HG02623 (cell line): Measurements from ENCODE around the gene RFPL3.
"Not testable (repeated sequence)": the region's sequence is repeated elsewhere in the genome, so short reads cannot be mapped to it uniquely, and the experiment has no call there.

Source experiments
- ATAC-seq: cut with Tn5 transposase; IDR thresholded peaks from one replicate; pipeline ENCODE4 v1.9.1; 2021; ENCODE audit warnings: moderate library complexity; ENCODE audit not compliant: unreplicated experiment

Gene RFPL3

DNA sequence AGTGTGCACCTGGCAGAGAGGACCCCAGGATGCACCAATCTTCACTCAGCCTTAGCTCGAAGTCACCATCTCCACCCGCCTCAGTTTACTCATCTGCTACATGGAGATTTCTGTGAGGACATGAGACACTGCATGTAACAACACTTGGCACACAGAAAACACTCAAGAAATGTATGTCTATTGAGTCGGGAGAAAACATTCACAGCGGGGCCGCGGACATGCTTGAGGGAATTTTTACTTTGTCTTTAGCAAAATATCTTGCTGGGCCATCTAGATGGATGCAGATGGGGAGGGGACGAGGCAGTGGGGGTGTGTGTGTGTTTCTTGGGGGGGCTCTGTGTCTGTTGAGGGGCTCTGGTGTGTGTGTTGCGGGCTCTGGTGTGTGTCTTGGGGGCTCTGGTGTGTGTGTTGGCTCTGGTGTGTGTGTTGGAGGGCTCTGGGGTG, 28.4 kb upstream of the RFPL3 start:
- ATAC-seq = no peak

DNA sequence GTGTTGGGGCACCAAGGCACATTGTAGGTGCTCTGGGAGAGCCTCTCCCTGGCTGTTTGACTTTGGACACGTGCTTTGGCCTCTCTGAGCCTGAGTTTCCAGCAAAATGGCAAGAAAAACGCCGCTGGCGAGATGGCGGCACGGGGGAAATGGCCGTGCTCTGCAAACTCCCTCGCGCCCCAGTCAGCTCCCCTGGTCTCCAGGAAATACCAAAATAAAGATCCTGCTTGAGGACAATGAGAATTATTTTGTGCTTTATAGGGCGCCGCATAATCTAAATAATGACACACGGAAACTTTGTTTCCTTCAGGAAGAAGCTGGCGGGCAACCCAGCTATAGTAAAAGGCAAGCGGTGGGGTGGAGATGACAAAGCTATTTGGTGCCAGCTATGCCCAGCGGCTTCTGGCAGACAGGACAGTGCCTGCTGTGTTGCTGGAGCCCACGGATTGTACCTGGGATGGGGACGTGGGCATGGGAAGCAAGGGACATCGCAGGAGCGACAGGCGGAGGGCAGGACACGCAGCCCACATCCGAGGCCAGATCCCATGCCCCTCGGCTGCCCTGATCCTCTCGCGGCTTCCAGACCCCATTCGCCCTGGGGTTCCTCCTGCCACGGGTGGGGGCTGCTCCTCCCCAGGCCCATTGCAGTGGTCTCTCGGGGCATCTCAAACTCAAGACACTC, 26.3 kb upstream of the RFPL3 start:
- ATAC-seq = no peak

DNA sequence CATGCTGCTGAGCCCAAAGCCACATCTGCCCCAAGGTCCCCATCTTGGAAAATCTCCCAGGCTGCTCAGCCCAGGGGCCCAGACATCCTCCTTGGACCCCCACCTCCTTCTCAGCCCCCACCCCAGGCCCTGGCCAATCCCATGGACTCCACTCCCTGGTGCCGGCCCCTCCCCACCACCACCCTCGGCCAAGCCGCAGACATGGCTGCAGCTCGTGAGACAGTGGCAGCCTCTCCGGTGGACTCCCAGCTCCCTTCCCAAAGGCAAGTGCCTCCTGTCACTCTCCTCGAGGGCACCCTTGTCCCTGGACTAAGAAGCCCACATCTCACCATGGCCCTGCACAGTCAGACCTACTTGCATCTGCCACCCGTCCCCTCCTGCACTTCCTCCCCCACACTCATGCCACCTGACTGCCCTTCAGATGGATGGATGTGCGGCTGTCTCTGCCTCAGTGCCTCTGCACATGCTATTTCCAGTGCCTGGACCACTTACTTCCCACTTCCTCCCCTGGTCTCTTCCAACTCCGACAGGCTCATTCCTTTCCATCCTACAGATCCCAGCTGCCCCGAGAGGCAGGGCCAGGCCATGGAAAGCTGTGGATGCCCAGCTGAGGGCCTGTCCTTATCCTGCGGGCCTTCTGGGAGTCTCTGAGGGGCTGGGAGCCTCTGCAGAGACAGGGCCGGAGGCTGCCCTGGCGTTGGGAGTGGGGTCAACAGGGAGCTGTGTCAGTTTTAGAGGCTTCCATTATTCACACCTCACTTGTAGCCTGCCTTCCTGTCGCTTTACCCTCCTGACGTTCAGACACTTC, 25.5 kb upstream of the RFPL3 start:
- no peak for ATAC-seq

DNA sequence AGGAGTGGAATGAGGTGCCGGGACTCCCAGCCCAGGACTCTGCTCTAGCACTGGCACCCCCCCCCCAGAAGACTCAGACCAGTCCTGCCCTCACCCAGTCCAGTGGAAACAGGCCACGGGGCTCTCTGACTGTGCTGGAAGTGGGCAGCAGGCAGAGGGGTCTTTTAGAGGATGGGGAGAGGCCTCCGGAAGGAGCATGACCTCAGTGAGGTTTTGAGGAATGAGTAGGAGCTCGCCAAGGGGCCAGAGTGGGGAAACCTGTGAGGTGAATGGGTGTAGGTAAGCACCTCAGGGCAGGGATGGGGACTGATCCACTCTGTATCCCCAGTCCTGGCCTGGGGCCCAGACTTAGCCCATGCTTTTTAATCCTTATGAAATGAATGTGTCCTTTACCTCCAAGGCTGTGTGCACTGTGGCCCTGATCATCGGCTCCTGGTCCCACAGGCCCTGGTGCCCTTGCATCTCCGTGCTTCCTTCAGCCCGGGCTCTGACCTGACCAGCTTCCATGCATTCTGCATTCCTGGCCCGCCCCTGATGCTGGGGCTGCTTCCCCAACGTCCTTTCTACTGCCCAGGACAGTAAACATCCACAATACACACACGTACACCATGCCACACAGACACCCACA, 24.4 kb upstream of the RFPL3 start:
- no peak for ATAC-seq

DNA sequence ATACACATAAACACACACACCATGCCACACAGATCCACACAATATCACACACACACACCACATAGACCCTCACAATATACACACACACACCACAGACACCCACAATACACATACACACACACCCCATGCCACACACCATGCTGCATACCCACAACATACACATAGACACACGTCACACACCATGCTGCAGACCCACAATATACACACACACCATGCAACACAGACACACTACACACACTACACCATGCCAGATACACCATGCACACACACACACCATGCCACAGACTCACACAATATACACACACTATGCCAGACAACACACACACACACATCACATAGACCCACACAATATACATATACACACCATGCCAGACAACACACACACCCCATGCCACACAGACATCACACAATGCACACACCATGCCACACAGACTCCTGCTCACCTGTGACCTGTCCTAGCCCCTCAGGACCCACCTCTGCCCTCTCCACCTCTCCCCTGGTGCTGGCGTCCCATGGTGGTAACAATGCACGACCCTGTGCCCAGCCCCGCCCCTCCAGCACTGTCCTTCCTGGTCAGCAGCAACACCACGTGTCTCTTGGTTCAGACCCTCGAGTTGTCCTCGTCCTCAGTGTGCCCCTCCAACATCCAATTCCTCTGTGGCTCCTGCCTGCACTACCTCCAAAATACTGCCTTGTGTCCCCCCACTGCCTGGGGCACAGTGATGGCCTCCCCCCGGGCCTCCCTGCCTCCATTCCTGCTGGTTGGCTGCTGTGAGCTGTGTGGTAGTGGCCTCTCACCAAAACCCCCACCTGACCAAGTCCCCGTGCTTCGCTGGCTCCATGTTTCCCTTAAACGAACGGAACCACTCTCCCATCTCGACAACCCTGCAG, 23.7 kb upstream of the RFPL3 start:
- no peak for ATAC-seq

DNA sequence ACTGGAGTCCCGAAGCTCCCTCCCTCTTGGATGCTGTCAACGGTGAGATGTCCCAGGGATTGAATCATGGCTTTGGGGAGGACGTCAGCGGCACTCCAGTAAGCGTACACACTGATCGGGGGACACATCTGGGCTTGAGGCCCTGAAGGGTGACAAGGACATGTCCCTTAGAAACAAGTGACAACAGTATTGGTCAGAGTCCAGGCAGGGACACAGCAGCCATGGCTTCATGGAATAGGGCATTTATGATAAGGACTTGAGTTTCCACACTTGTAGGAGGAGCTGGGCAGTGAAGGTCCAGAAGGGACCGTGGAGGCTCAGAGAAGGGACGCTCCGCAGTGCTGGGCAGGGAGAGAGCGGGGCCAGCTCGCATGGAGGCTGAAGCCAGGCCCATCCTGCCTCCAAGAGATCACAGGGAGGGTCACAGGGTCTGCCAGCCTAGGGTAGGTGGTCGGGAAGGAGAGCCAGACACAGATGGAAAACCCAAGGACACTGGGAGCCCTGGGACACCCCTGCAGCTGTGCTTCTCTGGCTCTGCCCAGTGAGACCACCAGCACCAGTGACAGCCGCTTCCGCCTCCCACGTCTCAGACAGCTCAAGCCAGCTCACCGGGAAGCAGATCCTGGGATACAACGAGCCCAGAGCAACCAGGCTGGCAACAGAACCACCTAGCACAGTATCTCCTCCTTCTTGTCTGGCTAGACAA, 22.9 kb upstream of the RFPL3 start:
- ATAC-seq = no peak

DNA sequence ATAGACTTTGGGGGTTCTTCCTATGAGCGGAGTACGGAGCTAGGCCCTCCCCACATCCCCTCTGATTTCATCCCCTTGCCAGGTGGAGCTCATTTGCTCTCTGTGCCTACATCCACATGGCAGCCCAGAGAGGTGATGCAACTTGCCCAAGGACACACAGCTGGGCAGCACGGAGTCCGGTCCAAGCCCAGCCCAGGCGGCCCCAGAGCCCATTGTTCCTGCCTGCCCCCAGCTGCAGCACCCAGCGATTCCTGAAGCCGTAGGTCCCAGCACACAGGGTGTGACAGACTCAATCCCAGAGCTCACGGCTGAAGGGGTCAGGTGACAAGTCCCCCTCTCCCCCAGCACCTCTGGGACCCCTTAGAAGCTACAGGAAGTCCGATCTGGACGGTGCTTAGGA, 22.2 kb upstream of the RFPL3 start:
- no peak for ATAC-seq

- no peak for ATAC-seq
Observed at GRCh38 chr22:32336121-32336603, 21.5 kb upstream of the RFPL3 start.

- no peak for ATAC-seq
Observed at GRCh38 chr22:32336771-32337424, 20.8 kb upstream of the RFPL3 start.

DNA sequence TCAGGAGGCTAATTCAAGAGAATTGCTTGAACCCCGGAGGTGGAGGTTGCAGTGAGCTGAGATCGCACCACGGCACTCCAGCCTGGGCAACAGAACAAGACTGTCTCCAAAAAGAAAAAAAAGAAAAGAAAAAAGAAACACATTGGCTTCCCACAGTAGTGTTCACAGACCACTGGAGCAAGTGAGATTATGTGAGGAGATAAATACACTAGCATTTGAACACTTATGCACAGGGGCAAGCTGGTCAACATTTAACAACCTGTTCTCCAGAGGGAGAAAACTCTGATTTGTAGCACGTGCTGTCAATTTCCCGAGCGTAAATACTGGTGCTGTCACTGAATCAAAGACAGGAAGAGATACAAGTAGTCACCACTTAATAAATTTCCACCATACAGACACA, 20.2 kb upstream of the RFPL3 start:
- ATAC-seq = not testable (repeated sequence)

- no peak for ATAC-seq
Observed at GRCh38 chr22:32338757-32339156, 18.9 kb upstream of the RFPL3 start.

GRCh38 chr22:32339190-32340012, 18.3 kb upstream of the RFPL3 start:
- ATAC-seq = no peak

- no peak for ATAC-seq
Observed at GRCh38 chr22:32340411-32340810, 17.3 kb upstream of the RFPL3 start.

- no peak for ATAC-seq
Observed at GRCh38 chr22:32341122-32341740, 16.4 kb upstream of the RFPL3 start.

- ATAC-seq = no peak
Observed at GRCh38 chr22:32342977-32343376, 14.7 kb upstream of the RFPL3 start.

- no peak for ATAC-seq
Observed at GRCh38 chr22:32343941-32344340, 13.7 kb upstream of the RFPL3 start.

DNA sequence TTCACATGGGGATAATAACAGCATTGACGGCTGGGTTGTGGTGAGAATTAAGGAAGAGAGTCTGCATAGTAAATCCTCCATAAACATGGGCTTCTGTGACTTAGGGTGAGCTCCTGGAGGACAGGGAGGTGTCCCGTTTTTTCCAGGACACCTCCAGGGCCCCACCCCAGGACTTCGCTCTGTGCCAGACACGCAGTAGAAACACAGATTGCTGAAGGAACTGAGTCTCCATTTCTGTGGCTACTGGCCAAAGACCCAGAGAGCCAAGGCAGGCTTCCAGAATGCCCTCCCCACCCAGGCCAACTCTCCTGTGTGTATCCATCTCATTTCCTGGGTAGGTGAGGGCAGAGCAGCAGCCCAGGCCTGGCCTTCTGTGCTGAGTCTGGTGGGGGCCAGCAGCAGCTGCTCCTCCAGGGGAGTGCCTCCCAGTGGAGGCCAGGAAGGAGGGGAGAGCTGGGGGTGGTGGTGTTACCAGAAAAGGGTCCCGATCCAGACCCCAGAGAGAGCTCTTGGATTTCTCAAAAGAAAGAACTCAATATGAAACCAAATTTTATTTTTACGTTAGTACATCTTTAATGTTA, 9.5 kb upstream of the RFPL3 start:
- no peak for ATAC-seq

- not testable (repeated sequence) for ATAC-seq
Observed at GRCh38 chr22:32351875-32352274, 5.8 kb upstream of the RFPL3 start.
